ENCODE results near the gene PARD3.

DNA sequence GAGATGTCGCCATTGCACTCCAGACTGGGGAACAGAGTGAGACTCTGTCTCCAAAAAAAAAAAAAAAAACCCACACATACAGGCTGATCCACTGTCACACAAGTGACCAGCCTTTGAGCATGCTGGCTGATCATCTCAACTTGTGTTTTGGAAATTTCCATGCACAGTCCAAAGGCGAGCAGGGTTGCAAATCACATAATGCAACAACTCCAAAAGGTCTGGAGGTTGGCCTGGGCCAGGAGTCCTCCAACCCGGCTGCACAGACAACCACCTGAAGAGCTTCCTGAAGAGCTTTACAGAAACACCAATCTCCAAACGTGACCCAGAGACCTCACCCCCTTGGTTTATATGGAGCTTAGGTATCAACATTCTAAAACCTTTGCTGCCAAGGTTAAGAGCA lies 16.4 kb downstream of the PARD3 start:
- TF ChIP-seq, protein P1, sequence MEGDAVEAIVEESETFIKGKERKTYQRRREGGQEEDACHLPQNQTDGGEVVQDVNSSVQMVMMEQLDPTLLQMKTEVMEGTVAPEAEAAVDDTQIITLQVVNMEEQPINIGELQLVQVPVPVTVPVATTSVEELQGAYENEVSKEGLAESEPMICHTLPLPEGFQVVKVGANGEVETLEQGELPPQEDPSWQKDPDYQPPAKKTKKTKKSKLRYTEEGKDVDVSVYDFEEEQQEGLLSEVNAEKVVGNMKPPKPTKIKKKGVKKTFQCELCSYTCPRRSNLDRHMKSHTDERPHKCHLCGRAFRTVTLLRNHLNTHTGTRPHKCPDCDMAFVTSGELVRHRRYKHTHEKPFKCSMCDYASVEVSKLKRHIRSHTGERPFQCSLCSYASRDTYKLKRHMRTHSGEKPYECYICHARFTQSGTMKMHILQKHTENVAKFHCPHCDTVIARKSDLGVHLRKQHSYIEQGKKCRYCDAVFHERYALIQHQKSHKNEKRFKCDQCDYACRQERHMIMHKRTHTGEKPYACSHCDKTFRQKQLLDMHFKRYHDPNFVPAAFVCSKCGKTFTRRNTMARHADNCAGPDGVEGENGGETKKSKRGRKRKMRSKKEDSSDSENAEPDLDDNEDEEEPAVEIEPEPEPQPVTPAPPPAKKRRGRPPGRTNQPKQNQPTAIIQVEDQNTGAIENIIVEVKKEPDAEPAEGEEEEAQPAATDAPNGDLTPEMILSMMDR (IDR thresholded peaks at IDR 0.05; ENCODE audit: extremely low read depth in 1 of 2, insufficient read depth in 1 of 2, low read depth in 1 of 2, low read length in 2 of 2): no peak
- TF ChIP-seq FOS (IDR thresholded peaks at IDR 0.05; ENCODE audit: borderline replicate concordance, insufficient read depth, low read length) (no peak), POLR2AphosphoS5 (IDR thresholded peaks at IDR 0.05; ENCODE audit: insufficient read depth, low read depth, low read length) (no peak), POLR2A (IDR thresholded peaks at IDR 0.05; ENCODE audit: low read depth, low read length) (no peak)
